Stimulated activated memory B cell treated with anti-CD40 and anti-IgM and Interleukin-4, amounts not matched to agents 10 μg/mL and 1 μg/mL and 100 μg/mL, for 72 hours (primary cell): ENCODE results near the gene ZNRD2.
A peak's percentile ranks its signal among the peaks of the same experiment; 100 is the strongest.

Experiments
- ATAC-seq: fragments of 150-1000 bp; cut with Tn5 transposase; 2 replicates; pipeline ENCODE4 v1.10.0; 2021
- H3K27ac Mint-ChIP-seq: one replicate; pipeline ENCODE4 v1.8.0; 2022; ENCODE audit warnings: mild to moderate bottlenecking, mixed read lengths
- H3K27me3 Mint-ChIP-seq: one replicate; pipeline ENCODE4 v1.8.0; 2022; ENCODE audit warnings: mixed read lengths
- H3K36me3 Mint-ChIP-seq: one replicate; pipeline ENCODE4 v1.8.0; 2022; ENCODE audit warnings: mixed read lengths
- H3K4me1 Mint-ChIP-seq: one replicate; pipeline ENCODE4 v1.8.0; 2022; ENCODE audit warnings: mixed read lengths
- H3K4me3 Mint-ChIP-seq: one replicate; pipeline ENCODE4 v1.8.0; 2022; ENCODE audit warnings: mild to moderate bottlenecking, moderate library complexity, mixed read lengths
- H3K9me3 Mint-ChIP-seq: one replicate; pipeline ENCODE4 v1.8.0; 2022; ENCODE audit warnings: mixed read lengths

Gene ZNRD2

GRCh38 chr11:65612691-65613090 lies 42.4 kb downstream of the ZNRD2 start:
- Mint-ChIP-seq H3K36me3 (peaks cover 52% of the 10 kb centered on the region), H3K27ac (peak overlapping the region; percentile 94), H3K9me3 (no peaks in the 10 kb centered on the region), H3K27me3 (no peaks in the 10 kb centered on the region), H3K4me1 (peaks cover 64% of the 10 kb centered on the region), H3K4me3 (peak overlapping the region; percentile 86)
- ATAC-seq = no peak

- peak overlapping the region; percentile 94 for H3K27ac Mint-ChIP-seq
- no peaks in the 10 kb centered on the region for H3K9me3 Mint-ChIP-seq
- peaks cover 69% of the 10 kb centered on the region for H3K4me1 Mint-ChIP-seq
- no peak for ATAC-seq
- H3K27me3 Mint-ChIP-seq = no peaks in the 10 kb centered on the region
- H3K4me3 Mint-ChIP-seq = peak overlapping the region; percentile 86
- peaks cover 48% of the 10 kb centered on the region for H3K36me3 Mint-ChIP-seq
These were observed 43.0 kb downstream of the ZNRD2 start for GRCh38 chr11:65613091-65613928.

DNA sequence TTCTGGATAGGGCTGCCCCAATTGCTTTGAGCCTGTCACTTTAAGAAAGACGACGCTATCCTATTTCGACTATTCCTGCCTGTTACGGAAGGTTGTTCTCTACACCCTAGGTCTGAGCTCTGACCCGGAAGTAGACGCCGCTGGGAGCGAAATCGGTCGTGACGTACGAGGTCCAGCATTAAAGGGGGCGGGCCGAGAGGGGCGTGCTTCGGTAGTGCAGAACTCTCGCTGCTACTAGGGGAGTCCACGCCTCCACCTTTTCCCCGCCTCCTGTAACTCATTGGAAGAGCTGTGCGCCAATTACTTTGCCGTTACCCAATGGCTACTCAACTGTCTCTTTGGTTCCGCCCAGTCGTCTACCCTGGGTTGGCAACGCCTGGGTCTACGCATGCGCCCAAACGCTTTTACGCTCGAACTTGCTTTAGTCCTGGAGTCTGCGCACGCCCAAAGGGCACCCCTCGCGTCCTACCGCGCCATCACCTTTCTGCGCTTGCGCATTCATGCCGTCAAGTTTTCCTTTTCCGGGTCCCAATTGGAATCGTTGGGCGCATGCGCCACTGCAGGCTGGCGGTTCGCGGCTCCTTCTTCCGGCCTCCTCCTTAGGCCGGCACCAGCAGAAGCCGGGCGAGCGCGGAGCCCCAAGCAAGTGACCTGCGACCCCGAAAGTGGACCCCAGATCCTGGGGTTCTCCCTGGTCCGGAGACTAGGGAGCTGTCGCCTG lies 45.1 kb downstream of the ZNRD2 start, which contains the start of gene PCNX3:
Gene PCNX3 (plus strand): TSS at position 548 of the 721 bp plus-strand sequence. CDS start 536 bp downstream, outside the sequence.
- Mint-ChIP-seq H3K27ac (peak within 1 kb of the TSS; percentile 94), H3K4me3 (peak within 1 kb of the TSS; percentile 86), H3K4me1 (peaks cover 58% of the 10 kb centered on the region), H3K27me3 (no peaks in the 10 kb centered on the region), H3K9me3 (no peaks in the 10 kb centered on the region), H3K36me3 (peaks cover 48% of the 10 kb centered on the region)
- ATAC-seq = peak; percentile 93

DNA sequence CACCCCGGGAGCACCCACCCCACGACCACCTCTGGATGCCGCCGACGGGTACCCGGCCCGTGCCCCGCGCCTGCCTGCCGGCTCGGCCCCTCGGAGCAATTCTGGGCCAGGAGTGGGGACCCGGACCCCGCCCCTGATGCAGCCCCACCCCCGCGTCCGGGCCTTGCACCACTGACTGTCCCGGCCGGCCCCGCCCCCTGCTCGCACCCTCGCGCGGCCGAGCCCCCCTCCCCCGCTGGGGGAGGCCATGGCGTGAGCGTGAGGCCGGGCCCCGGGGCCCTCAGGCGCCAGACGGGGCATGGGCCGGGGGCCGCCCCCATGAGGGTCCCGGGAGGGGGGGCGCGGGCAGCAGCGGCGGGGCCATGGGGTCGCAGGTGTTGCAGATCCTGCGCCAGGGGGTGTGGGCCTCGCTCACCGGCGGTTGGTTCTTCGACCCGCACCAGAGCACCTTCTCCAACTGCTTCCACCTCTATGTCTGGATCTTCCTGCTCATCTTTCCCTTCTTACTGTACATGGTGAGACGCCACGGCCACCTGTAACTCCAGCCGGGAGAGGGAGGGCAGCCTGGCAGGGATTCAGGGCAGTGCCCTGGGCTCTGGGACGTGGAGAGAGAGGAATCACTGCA lies 45.8 kb downstream of the ZNRD2 start:
- peak; percentile 16 for ATAC-seq
- H3K4me1 Mint-ChIP-seq = peaks cover 52% of the 10 kb centered on the region
- H3K27ac Mint-ChIP-seq = peak overlapping the region; percentile 94
- no peaks in the 10 kb centered on the region for H3K9me3 Mint-ChIP-seq
- H3K4me3 Mint-ChIP-seq = peak overlapping the region; percentile 86
- H3K36me3 Mint-ChIP-seq = peaks cover 42% of the 10 kb centered on the region
- no peaks in the 10 kb centered on the region for H3K27me3 Mint-ChIP-seq

DNA sequence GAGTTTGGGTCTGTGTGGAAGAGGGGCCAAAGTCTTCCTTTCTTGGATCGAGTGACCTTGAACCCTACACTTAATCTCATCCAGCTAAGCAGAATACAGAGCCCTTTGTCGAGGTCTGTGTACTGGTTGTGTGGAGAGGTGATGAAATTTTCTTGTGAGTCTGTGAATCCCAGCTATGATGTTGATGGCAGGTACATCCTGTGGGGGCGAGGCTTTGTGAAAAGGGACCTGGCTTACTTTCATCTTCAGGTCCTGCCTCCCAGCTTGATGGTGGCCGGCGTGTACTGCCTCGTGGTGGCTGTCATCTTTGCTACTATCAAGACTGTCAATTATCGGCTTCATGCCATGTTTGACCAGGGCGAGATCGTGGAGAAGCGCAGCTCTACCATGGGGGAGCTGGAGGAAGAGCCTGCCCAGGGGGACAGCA lies 46.3 kb downstream of the ZNRD2 start:
- peaks cover 47% of the 10 kb centered on the region for H3K36me3 Mint-ChIP-seq
- H3K4me1 Mint-ChIP-seq = peaks cover 48% of the 10 kb centered on the region
- peak overlapping the region; percentile 94 for H3K27ac Mint-ChIP-seq
- peak overlapping the region; percentile 86 for H3K4me3 Mint-ChIP-seq
- no peaks in the 10 kb centered on the region for H3K27me3 Mint-ChIP-seq
- H3K9me3 Mint-ChIP-seq = no peaks in the 10 kb centered on the region
- ATAC-seq = no peak

DNA sequence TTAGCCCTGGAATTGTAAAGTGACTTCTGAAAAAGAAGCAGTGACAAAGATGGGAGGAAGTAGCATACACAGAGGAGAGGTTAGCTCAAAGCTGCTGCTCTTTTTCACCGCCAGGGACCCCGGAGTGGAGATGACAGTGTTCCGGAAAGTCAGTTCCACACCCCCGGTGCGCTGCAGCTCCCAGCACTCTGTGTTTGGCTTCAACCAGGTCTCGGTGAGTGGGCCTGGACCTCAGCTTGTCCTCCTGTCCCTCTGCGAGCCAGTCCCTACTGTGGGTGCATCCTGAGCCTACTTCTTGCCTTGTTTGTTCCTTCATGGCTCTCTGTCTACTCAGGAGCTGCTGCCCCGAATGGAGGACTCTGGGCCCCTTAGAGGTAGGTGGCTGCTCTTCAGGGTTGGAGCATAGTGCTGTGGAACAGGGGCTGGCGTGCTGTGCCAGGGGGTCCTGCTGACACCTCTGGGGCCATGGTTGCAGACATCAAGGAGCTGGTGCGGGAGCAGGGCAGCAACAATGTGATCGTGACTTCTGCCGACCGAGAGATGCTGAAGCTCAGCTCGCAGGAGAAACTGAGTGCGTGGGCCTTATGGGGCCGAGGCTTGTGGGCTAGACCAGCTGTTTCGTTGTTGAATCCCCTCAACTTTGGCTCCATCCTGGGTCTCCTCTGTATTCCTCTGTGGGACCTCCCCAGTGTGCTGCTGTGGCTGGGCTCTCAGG lies 47.0 kb downstream of the ZNRD2 start:
- H3K9me3 Mint-ChIP-seq = no peaks in the 10 kb centered on the region
- H3K4me3 Mint-ChIP-seq = peak overlapping the region; percentile 86
- H3K36me3 Mint-ChIP-seq = peaks cover 48% of the 10 kb centered on the region
- no peaks in the 10 kb centered on the region for H3K27me3 Mint-ChIP-seq
- peaks cover 45% of the 10 kb centered on the region for H3K4me1 Mint-ChIP-seq
- H3K27ac Mint-ChIP-seq = peak overlapping the region; percentile 94
- no peak for ATAC-seq

DNA sequence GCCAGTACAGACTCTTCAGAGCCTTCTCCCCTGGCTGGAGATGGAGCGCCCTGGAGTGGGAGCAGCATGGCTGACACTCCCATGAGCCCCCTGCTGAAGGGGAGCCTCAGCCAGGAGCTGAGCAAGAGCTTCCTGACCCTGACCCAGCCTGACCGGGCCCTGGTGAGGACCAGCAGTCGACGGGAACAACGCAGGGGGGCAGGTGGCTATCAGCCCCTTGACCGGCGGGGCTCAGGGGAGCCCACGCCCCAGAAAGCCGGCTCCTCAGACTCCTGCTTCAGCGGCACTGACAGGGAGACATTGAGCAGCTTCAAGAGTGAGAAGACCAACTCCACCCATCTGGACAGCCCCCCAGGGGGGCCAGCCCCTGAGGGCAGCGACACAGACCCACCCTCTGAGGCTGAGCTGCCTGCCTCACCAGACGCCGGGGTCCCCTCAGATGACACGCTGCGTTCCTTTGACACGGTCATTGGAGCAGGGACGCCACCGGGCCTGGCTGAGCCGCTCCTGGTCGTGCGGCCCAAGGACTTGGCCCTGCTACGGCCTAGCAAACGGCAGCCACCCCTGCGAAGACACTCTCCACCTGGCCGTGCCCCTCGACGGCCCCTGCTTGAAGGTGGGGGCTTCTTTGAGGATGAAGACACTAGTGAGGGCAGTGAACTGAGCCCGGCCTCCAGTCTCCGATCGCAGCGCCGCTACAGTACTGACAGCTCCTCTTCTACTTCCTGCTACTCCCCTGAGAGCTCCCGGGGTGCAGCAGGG lies 47.9 kb downstream of the ZNRD2 start:
- ATAC-seq = no peak
- Mint-ChIP-seq H3K36me3 (peaks cover 52% of the 10 kb centered on the region), H3K27me3 (no peaks in the 10 kb centered on the region), H3K9me3 (no peaks in the 10 kb centered on the region), H3K27ac (no peak overlapping the region), H3K4me3 (no peak overlapping the region), H3K4me1 (peaks cover 36% of the 10 kb centered on the region)

- peaks cover 53% of the 10 kb centered on the region for H3K36me3 Mint-ChIP-seq
These were observed 48.5 kb downstream of the ZNRD2 start for GRCh38 chr11:65618763-65619162.

DNA sequence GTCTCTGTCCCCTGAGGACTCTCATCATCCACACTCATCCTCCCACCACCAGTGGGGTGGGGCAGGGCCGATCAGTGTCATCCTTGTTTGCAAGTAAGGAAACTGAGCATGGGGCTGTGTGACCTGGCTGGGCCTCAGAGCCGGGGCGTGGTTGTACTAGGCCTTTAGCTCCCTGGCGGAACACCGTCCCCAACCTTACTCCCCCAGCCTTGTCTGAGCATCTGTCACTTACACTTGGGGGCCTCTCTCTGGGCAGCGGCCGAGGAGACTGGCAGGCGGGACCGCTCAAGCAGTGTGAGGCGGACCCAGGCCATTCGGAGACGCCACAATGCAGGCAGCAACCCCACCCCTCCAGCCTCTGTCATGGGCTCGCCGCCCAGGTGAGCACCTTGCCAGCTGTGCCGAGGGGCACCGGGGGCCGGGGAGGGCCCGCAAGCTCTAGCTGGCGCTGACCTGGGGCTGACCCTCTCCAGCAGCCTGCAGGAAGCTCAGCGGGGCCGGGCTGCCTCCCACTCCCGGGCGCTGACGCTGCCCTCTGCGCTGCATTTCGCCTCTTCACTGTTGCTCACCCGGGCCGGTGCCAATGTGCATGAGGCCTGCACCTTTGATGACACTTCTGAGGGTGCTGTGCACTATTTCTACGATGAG lies 49.1 kb downstream of the ZNRD2 start:
- no peaks in the 10 kb centered on the region for H3K27me3 Mint-ChIP-seq
- no peak for ATAC-seq
- no peak overlapping the region for H3K27ac Mint-ChIP-seq
- H3K9me3 Mint-ChIP-seq = no peaks in the 10 kb centered on the region
- H3K4me3 Mint-ChIP-seq = no peak overlapping the region
- H3K4me1 Mint-ChIP-seq = peaks cover 32% of the 10 kb centered on the region
- H3K36me3 Mint-ChIP-seq = peaks cover 58% of the 10 kb centered on the region

More at GRCh38 chr11:65618763-65619162, 48.5 kb downstream of the ZNRD2 start:
- peaks cover 32% of the 10 kb centered on the region for H3K4me1 Mint-ChIP-seq
- no peak for ATAC-seq
- no peak overlapping the region for H3K4me3 Mint-ChIP-seq
- no peak overlapping the region for H3K27ac Mint-ChIP-seq
- no peaks in the 10 kb centered on the region for H3K9me3 Mint-ChIP-seq
- H3K27me3 Mint-ChIP-seq = no peaks in the 10 kb centered on the region

DNA sequence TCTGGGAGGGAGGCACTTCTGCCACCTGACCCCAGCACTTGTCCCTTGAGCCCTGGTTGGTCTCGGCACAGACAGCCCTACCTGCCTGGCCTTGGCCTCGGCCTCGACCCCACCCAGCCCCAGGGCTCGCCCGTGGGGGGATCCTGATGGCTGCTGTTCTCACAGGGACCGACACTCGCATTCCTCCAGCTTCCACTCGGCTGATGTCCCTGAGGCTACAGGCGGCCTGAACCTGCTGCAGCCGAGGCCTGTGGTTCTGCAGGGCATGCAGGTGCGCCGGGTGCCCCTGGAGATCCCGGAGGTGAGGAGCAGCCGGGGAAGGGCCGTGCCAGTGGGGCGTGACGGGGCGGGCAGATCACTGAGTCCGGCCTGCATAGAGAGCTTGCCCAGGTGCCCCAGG lies 50.4 kb downstream of the ZNRD2 start:
- no peak for ATAC-seq
- Mint-ChIP-seq H3K27me3 (no peaks in the 10 kb centered on the region), H3K36me3 (peaks cover 67% of the 10 kb centered on the region), H3K9me3 (no peaks in the 10 kb centered on the region), H3K4me1 (peaks cover 33% of the 10 kb centered on the region), H3K27ac (no peak overlapping the region), H3K4me3 (no peak overlapping the region)

DNA sequence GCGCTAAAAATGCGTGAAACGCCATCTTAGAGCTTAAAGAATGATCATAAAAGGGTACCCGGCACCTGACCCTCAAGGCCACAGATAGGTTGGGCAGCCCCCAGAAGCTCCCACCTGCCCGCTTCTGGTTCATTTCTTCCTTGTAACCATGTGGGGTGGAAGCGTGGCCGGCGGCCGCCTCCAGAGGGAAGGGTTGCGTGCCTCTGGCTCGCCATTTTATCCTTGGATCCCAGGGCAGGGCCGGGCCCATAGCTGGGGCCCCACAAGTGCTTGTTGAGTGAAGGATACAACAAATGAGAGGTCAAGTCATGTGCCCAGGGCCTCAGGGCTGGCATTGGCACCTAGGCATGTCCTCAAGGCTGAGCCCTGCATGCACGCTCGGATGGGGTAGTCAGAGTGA lies 51.2 kb downstream of the ZNRD2 start:
- Mint-ChIP-seq H3K4me1 (peaks cover 36% of the 10 kb centered on the region), H3K36me3 (peaks cover 72% of the 10 kb centered on the region), H3K9me3 (no peaks in the 10 kb centered on the region), H3K27me3 (no peaks in the 10 kb centered on the region), H3K4me3 (no peak overlapping the region), H3K27ac (no peak overlapping the region)
- ATAC-seq = no peak
